K562 (cell line): ENCODE measurements around the gene FAM53B. TPM values are rescaled to one million over a fixed set of nuclear protein-coding genes. Genes with fewer than 3 reads are reported as not detected.

ENCODE experiments used
- ATAC-seq: fragments of 200-7000 bp; cut with Tn5 transposase; 3 replicates; pipeline ENCODE4 v1.9.1; 2020; ENCODE audit warnings: moderate library complexity
- BruUV-seq: library from RNA; stranded (reverse); fragments of 400-500 nt; replicated peaks from 2 replicates; lab custom pipeline; 2021; lab: Mats Ljungman, UMichigan
- CTCF ChIA-PET: fragments of 300-600 bp; formaldehyde crosslinking; extraction: SDS; loops from one replicate; lab custom pipeline; 2021; ENCODE audit warnings: low intra/inter-chr PET ratio; lab: Yijun Ruan, JAX
- POLR2A ChIA-PET: fragments of 300-600, 350-650 bp; sonication (Branson Sonifier 250); formaldehyde crosslinking; extraction: SDS; loops from one replicate; lab custom pipeline; 2021; ENCODE audit warnings: antibody characterized with exemption, inconsistent platforms; lab: Yijun Ruan, JAX
- DNase-seq, 4 experiments: peaks; one replicate each; pipeline versions ENCODE4 v3.0.0 to v3.0.0-alpha.2; 2011 to 2018; ENCODE audit warnings: low spot score in 3 of 4, mixed read lengths in 3 of 4; ENCODE audit errors: extremely low read depth in 1 of 4
- FAIRE-seq: peaks from 2 replicates; lab custom pipeline; 2011; peaks lifted over from hg19 to GRCh38; lab: Jason Lieb, UNC
- H2AFZ ChIP-seq: 2 replicates; pipeline ENCODE4 v1.6.0; 2011; ENCODE audit warnings: low read depth, low read length, control low read depth, inconsistent platforms
- H3K27ac ChIP-seq: fragments of 200-600 bp; 3 replicates; pipeline ENCODE4 v1.8.0; 2011; ENCODE audit warnings: low read depth, mild to moderate bottlenecking, control low read depth, inconsistent platforms, low read length, moderate library complexity, mixed read lengths; ENCODE audit errors: extremely low read depth
- H3K27me3 ChIP-seq, 2 experiments: fragments of 300-600 bp in 1 of 2; 2 replicates in 1 of 2; 3 replicates in 1 of 2; pipeline versions ENCODE4 v1.6.0 to v1.8.0; 2011; ENCODE audit warnings: inconsistent platforms in 2 of 2, low read length in 2 of 2, mild to moderate bottlenecking in 1 of 2, mixed read lengths in 1 of 2, moderate library complexity in 1 of 2; ENCODE audit not compliant: control insufficient read depth in 2 of 2, insufficient read depth in 2 of 2
- H3K36me3 ChIP-seq: fragments of 300-600 bp; 3 replicates; pipeline ENCODE4 v1.8.0; 2011; ENCODE audit warnings: mild to moderate bottlenecking, low read length, inconsistent platforms; ENCODE audit not compliant: control insufficient read depth, insufficient read depth
- H3K4me1 ChIP-seq, 2 experiments: fragments of 200-600 bp in 1 of 2; replicated peaks in 1 of 2; 2 replicates in 1 of 2; 3 replicates in 1 of 2; pipeline versions ENCODE4 v1.5.1 to v1.8.0; 2011; ENCODE audit warnings: inconsistent platforms in 2 of 2, low read length in 2 of 2, mild to moderate bottlenecking in 1 of 2, mixed read lengths in 1 of 2, moderate library complexity in 1 of 2; ENCODE audit not compliant: control insufficient read depth in 2 of 2, insufficient read depth in 2 of 2
- H3K4me2 ChIP-seq: 2 replicates; pipeline ENCODE4 v1.6.1; 2011; ENCODE audit warnings: low read length, control low read depth, inconsistent platforms, mixed read lengths; ENCODE audit not compliant: insufficient read depth
- H3K4me3 ChIP-seq: fragments of 200-600 bp; sonication (generic), shearing (Covaris generic); 2 replicates; pipeline ENCODE4 v1.5.1; 2016; ENCODE audit warnings: control low read depth, inconsistent platforms
- H3K79me2 ChIP-seq: fragments of 200-600 bp; 3 replicates; pipeline ENCODE4 v1.8.0; 2011; ENCODE audit warnings: low read length, inconsistent platforms; ENCODE audit not compliant: control insufficient read depth, insufficient read depth
- H3K9ac ChIP-seq, 2 experiments: 2 replicates each; pipeline versions ENCODE4 v1.6.0 to v1.6.1; 2011; ENCODE audit warnings: low read depth in 2 of 2, low read length in 2 of 2, control low read depth in 1 of 2, inconsistent platforms in 1 of 2, mild to moderate bottlenecking in 1 of 2, mixed read lengths in 1 of 2; ENCODE audit not compliant: insufficient read depth in 1 of 2
- H3K9me1 ChIP-seq: one replicate; pipeline ENCODE4 v1.6.0; 2011; ENCODE audit warnings: inconsistent platforms, mild to moderate bottlenecking, low read length, moderate library complexity; ENCODE audit not compliant: control insufficient read depth, insufficient read depth
- H3K9me3 ChIP-seq: replicated peaks from 2 replicates; pipeline ENCODE4 v1.5.1; 2011; ENCODE audit warnings: low read depth, low read length, inconsistent platforms; ENCODE audit not compliant: control insufficient read depth, insufficient read depth
- H4K20me1 ChIP-seq: replicated peaks from 2 replicates; pipeline ENCODE4 v1.6.1; 2011; ENCODE audit warnings: low read length, inconsistent platforms, mixed read lengths; ENCODE audit not compliant: control insufficient read depth, insufficient read depth
- CREM ChIP-seq: IDR thresholded peaks from 2 replicates; pipeline ENCODE4 v1.6.1; 2014; ENCODE audit warnings: antibody characterized with exemption, low read depth
- FOXM1 ChIP-seq, 2 experiments: fragments of 450-650 bp in 1 of 2; sonication (generic) in 1 of 2; formaldehyde crosslinking in 1 of 2; IDR thresholded peaks; 2 replicates each; pipeline versions ENCODE4 v1.6.1 to v1.9.0; 2017 to 2022; ENCODE audit warnings: low read depth in 2 of 2, mild to moderate bottlenecking in 2 of 2, missing genetic modification reagents in 1 of 2, moderate library complexity in 1 of 2
- HCFC1 ChIP-seq: IDR thresholded peaks from 2 replicates; pipeline ENCODE4 v1.6.1; 2012; ENCODE audit warnings: low read depth, low read length, improper control_type of control experiment
- MIER1 ChIP-seq: fragments of 450-650 bp; IDR thresholded peaks from 2 replicates; pipeline ENCODE4 v1.6.1; 2016; ENCODE audit warnings: antibody characterized with exemption, mild to moderate bottlenecking, low read depth
- RFX1 ChIP-seq: fragments of 450-650 bp; IDR thresholded peaks from 2 replicates; pipeline ENCODE4 v1.6.1; 2016; ENCODE audit warnings: mild to moderate bottlenecking, moderate library complexity
- TBL1XR1 ChIP-seq, 2 experiments: IDR thresholded peaks; 2 replicates each; pipeline ENCODE4 v1.6.1; 2012; ENCODE audit warnings: improper control_type of control experiment in 2 of 2, low read length in 2 of 2, mild to moderate bottlenecking in 1 of 2
- TSC22D4 ChIP-seq: fragments of 450-650 bp; IDR thresholded peaks from 2 replicates; pipeline ENCODE4 v1.6.1; 2016; ENCODE audit warnings: missing genetic modification characterization, missing biosample characterization, control low read depth
- ZC3H8 ChIP-seq: fragments of 450-650 bp; IDR thresholded peaks from 2 replicates; pipeline ENCODE4 v1.6.1; 2017
- ZNF124 ChIP-seq: sonication (generic); formaldehyde crosslinking; IDR thresholded peaks from 2 replicates; pipeline ENCODE4 v1.8.1; 2022; ENCODE audit warnings: missing genetic modification reagents
- ZNF717 ChIP-seq: fragments of 250-450 bp; sonication (Bioruptor Pico); IDR thresholded peaks from 2 replicates; pipeline ENCODE4 v1.5.0; 2021
- WGBS: fragments of 100-300 bp; shearing (Covaris generic); methylation state at CpG from one replicate; pipeline ENCODE4 v1.1.6; 2016; ENCODE audit warnings: low coverage, mixed read lengths; ENCODE audit not compliant: insufficient coverage; ENCODE audit errors: missing lambda C conversion rate; 5-methylcytosine and 5-hydroxymethylcytosine counted together
- in situ Hi-C: fragments of 300-500 bp; cut with MboI; formaldehyde crosslinking; loops from 4 replicates; pipeline ENCODE4 v1.15.0; 2018; ENCODE audit warnings: inconsistent platforms, mixed read lengths
- intact Hi-C: fragments of 100-400 bp; cut with micrococcal nuclease; formaldehyde crosslinking; loops from 2 replicates; pipeline ENCODE4 v1.14.2; 2022
- polyA plus RNA-seq, 8 experiments: library from polyadenylated mRNA; depleted of rRNA in 4 of 8; stranded (reverse) in 5 of 8; unstranded in 3 of 8; fragments of >200 nt; fragmentation: Nextera tagmentation in 2 of 8; fragmentation: Illumina TruSeq in 1 of 8; extraction: Ambion mirVana in 2 of 8; extraction: Trizol in 1 of 8; gene quantifications; 2 replicates each; pipeline versions ENCODE4 v1.2.1 to v1.2.3, GENCODE V29; 2011 to 2014; ENCODE audit warnings: inconsistent platforms in 1 of 8, missing spikeins in 1 of 8
- total RNA-seq, 7 experiments: library from RNA; depleted of rRNA in 6 of 7; stranded (reverse); fragments of >200 nt in 6 of 7; fragmentation: Illumina TruSeq in 2 of 7; extraction: Trizol in 2 of 7; gene quantifications; 2 replicates each; pipeline versions ENCODE4 v1.2.1 to v1.2.3, GENCODE V29; 2011 to 2021; ENCODE audit warnings: low replicate concordance in 1 of 7
- TF ChIP-seq, protein P1 (sequence below), 2 experiments: fragments of 450-650 bp; IDR thresholded peaks; 2 replicates each; pipeline ENCODE4 v1.6.1; 2016

Gene FAM53B
- total and polyA plus RNA-seq, 9 of the 15 experiments (the other 6 are each of a cell fraction or from before 2014, with no cell fraction given), result 0.03 to 16.5 (median 5.0) TPM

DNA sequence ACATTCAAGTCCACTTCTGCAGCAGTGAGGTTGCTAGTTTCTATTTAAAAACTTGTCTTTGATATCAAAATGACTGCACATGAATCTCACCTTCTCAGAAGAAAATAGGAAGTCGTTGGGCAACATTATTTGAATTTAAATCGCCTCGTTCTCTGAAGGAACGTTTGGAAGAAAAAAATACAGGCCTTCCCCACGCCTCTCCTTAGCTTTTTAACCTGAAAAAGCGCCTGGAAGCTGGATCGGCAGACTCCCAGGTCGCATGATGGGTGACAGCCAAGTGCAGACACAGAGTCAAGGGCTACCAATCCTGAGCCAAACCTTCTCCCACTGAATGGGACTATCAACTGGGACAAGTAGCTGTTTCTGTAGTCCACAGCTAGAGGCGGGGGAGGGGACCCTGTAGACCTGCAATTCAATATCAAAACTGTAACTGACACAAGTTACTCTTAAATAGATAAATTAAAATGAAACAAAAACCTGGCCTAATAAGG lies 2.2 kb downstream of the FAM53B start:
- 31% methylated on average over 9 of the region's 9 CpGs for WGBS
- peak overlapping the region; percentile 43; the same call in 1 of the 3 replicates for H3K27ac ChIP-seq
- TF ChIP-seq CREM, result no peak
- no peak for TF ChIP-seq ZC3H8
- TF ChIP-seq TSC22D4 (tag), result no peak
- TF ChIP-seq, protein P1, sequence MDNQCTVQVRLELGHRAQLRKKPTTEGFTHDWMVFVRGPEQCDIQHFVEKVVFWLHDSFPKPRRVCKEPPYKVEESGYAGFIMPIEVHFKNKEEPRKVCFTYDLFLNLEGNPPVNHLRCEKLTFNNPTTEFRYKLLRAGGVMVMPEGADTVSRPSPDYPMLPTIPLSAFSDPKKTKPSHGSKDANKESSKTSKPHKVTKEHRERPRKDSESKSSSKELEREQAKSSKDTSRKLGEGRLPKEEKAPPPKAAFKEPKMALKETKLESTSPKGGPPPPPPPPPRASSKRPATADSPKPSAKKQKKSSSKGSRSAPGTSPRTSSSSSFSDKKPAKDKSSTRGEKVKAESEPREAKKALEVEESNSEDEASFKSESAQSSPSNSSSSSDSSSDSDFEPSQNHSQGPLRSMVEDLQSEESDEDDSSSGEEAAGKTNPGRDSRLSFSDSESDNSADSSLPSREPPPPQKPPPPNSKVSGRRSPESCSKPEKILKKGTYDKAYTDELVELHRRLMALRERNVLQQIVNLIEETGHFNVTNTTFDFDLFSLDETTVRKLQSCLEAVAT (IDR thresholded peaks at IDR 0.05), result no peak
- no peak for TF ChIP-seq FOXM1 (IDR thresholded peaks at IDR 0.05; ENCODE audit: low read depth)
- no peak for TF ChIP-seq FOXM1 (CRISPR knock-in tag; IDR thresholded peaks at IDR 0.05; ENCODE audit: low read depth)
- no peak for TF ChIP-seq RFX1
- no peak for TF ChIP-seq HCFC1
- no peak for TF ChIP-seq MIER1
- no peak for TF ChIP-seq TBL1XR1 (IDR thresholded peaks at IDR 0.05; ENCODE audit: low read length in 2 of 2)
- no peak for TF ChIP-seq ZNF717
- TF ChIP-seq ZNF124 (CRISPR knock-in tag), result no peak
- TF ChIP-seq, all 486 proteins: peak for 0
- in situ Hi-C loops (loop anchor here (5.0 to 10.0 kb wide), 2 partner anchors 190 to 303 kb away; no protein-coding TSS in a partner anchor), intact Hi-C loops (loop anchor here (1.0 to 10.0 kb wide), 8 partner anchors 23 to 202 kb away; no protein-coding TSS in a partner anchor)
- Histone ChIP-seq H3K4me2 (peak overlapping the region; percentile 77), H3K9me3 (no peaks in the 10 kb centered on the region), H3K9me1 (no peaks in the 10 kb centered on the region), H3K36me3 (peaks cover 2% of the 10 kb centered on the region; the same call in 2 of the 3 replicates), H3K79me2 (peaks cover 65% of the 10 kb centered on the region), H3K27me3 (no peaks in the 10 kb centered on the region), H4K20me1 (peaks cover 14% of the 10 kb centered on the region; the same call in 1 of the 2 replicates), H2AFZ (no peak overlapping the region), H3K4me1 (peaks cover 29% of the 10 kb centered on the region in 2 experiments; a peak in 4 of 5 replicates), H3K4me3 (peak overlapping the region; percentile 54; the same call in 1 of the 2 replicates), H3K9ac (peak overlapping the region; percentile 49 to 94; a peak in 3 of 4 replicates)
- ChIA-PET CTCF (interaction anchor here (1.0 to 2.5 kb wide), 2 partner anchors 85 to 202 kb away, joined by 12 to 15 read pairs; no protein-coding TSS in a partner anchor), POLR2A (interaction anchor here (0.6 to 1.7 kb wide), 6 partner anchors 10 to 201 kb away, joined by 3 to 8 read pairs (median 4); no protein-coding TSS in a partner anchor)
- no TSS peak for BruUV-seq
- DNase-seq (peak in 1 of 4 experiments; percentile 37), ATAC-seq (no peak), FAIRE-seq (no peak)
